PC-9 (cell line): ENCODE measurements around the gene ERC2. TPM values are rescaled to one million over a fixed set of nuclear protein-coding genes. Genes with fewer than 3 reads are reported as not detected.

Experiments used
- BruUV-seq: library from RNA; stranded (reverse); fragments of 400-500 nt; replicated peaks from 2 replicates; lab custom pipeline; 2021; lab: Mats Ljungman, UMichigan
- CTCF ChIA-PET: fragments of 300-600 bp; sonication (Branson Sonifier 250); formaldehyde crosslinking; loops from one replicate; lab custom pipeline; 2022; ENCODE audit warnings: antibody characterized with exemption; lab: Charles Lee
- POLR2A ChIA-PET: fragments of 300-600 bp; sonication (Branson Sonifier 250); formaldehyde crosslinking; loops from one replicate; lab custom pipeline; 2022; ENCODE audit warnings: antibody characterized with exemption; ENCODE audit not compliant: unreplicated experiment; lab: Charles Lee
- DNase-seq, 2 experiments: peaks; one replicate each; pipeline versions ENCODE4 v3.0.0 to v3.0.0-alpha.2; 2015 to 2022; ENCODE audit warnings: mixed read lengths in 1 of 2
- H2AFZ ChIP-seq: fragments of 200-600 bp; sonication (generic); 2 replicates; pipeline ENCODE4 v1.8.1; 2017; ENCODE audit warnings: antibody characterized with exemption
- H3F3A ChIP-seq: fragments of 200-600 bp; sonication (generic); 2 replicates; pipeline ENCODE4 v1.8.1; 2017; ENCODE audit warnings: antibody characterized with exemption, mild to moderate bottlenecking, low read depth; ENCODE audit not compliant: insufficient read depth
- H3K27ac ChIP-seq: fragments of 200-600 bp; sonication (generic); 2 replicates; pipeline ENCODE4 v1.6.1; 2016; ENCODE audit warnings: mixed run types
- H3K27me3 ChIP-seq: fragments of 200-600 bp; sonication (generic); 2 replicates; pipeline ENCODE4 v1.6.1; 2016; ENCODE audit warnings: low read depth, mixed run types; ENCODE audit not compliant: insufficient read depth
- H3K36me3 ChIP-seq: fragments of 200-600 bp; sonication (generic); 2 replicates; pipeline ENCODE4 v1.6.1; 2016; ENCODE audit warnings: low read depth, mixed run types
- H3K4me1 ChIP-seq: fragments of 200-600 bp; sonication (generic); replicated peaks from 2 replicates; pipeline ENCODE4 v1.6.1; 2016; ENCODE audit warnings: mixed run types; ENCODE audit not compliant: insufficient read depth
- H3K4me2 ChIP-seq: fragments of 200-600 bp; sonication (generic); 2 replicates; pipeline ENCODE4 v1.6.1; 2017; ENCODE audit warnings: mixed run types
- H3K4me3 ChIP-seq: fragments of 200-600 bp; sonication (generic); 2 replicates; pipeline ENCODE4 v1.6.1; 2016; ENCODE audit warnings: mixed run types
- H3K79me2 ChIP-seq: fragments of 200-600 bp; sonication (generic); 2 replicates; pipeline ENCODE4 v1.6.1; 2017; ENCODE audit warnings: low read depth, mixed run types
- H3K9me2 ChIP-seq: fragments of 200-600 bp; sonication (generic); 2 replicates; pipeline ENCODE4 v1.8.1; 2017; ENCODE audit warnings: mild to moderate bottlenecking; ENCODE audit not compliant: insufficient read depth
- H3K9me3 ChIP-seq: fragments of 200-600 bp; sonication (generic); 2 replicates; pipeline ENCODE4 v1.8.1; 2016; ENCODE audit warnings: low read depth; ENCODE audit not compliant: insufficient read depth
- H4K20me1 ChIP-seq: fragments of 200-600 bp; sonication (generic); 2 replicates; pipeline ENCODE4 v1.8.1; 2017; ENCODE audit not compliant: insufficient read depth
- CTCF ChIP-seq: fragments of 200-600 bp; sonication (generic); conservative IDR thresholded peaks from 2 replicates; pipeline ENCODE4 v1.6.1; 2017; ENCODE audit warnings: mixed run types, antibody characterized with exemption, mild to moderate bottlenecking, moderate library complexity
- EZH2 ChIP-seq: fragments of 200-600 bp; sonication (generic); IDR thresholded peaks from 2 replicates; pipeline ENCODE4 v1.8.0; 2017; ENCODE audit warnings: antibody characterized with exemption, low read depth
- intact Hi-C: fragments of 100-400 bp; cut with micrococcal nuclease; formaldehyde crosslinking; loops from one replicate; pipeline ENCODE4 v1.10.0; 2022; ENCODE audit not compliant: unreplicated experiment
- total RNA-seq: library from RNA; stranded (reverse); gene quantifications from 2 replicates; pipeline ENCODE4 v1.2.3, GENCODE V29; 2021

ERC2 gene
- total RNA-seq, 1 experiment from 2014 or later = 1.4 TPM

DNA sequence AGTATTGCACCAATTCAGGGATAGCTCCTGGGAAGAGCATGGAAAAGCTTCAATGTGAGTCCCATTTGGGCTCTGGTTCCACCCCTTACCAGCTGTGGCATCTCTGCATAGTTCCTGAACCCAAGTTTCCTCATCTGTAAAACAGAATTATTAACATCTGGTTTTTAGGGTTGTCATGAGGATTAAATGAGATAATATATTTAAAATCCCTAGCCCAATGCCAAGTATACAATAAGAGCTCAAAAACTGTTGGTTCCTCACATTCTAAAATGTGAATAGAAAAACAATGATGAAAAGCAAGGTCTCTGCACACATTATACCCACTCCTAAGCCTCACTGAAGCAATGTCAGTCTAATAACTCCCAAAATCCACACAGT, 743.9 kb downstream of the ERC2 start:
- H3K27me3 ChIP-seq = no peaks in the 10 kb centered on the region
- H3K79me2 ChIP-seq = no peaks in the 10 kb centered on the region
- POLR2A ChIA-PET = no interaction called here
- H3K4me2 ChIP-seq = no peak overlapping the region
- no peak overlapping the region for H3K4me3 ChIP-seq
- no peaks in the 10 kb centered on the region for H3F3A ChIP-seq
- no peak overlapping the region for H3K27ac ChIP-seq
- no peaks in the 10 kb centered on the region for H3K9me2 ChIP-seq
- BruUV-seq = no TSS peak
- H3K4me1 ChIP-seq = peaks cover 6% of the 10 kb centered on the region
- no peak for TF ChIP-seq EZH2
- no peak for TF ChIP-seq CTCF
- intact Hi-C loops = loop anchor here (5.0 to 10.0 kb wide), 2 partner anchors 362 to 1300 kb away; no protein-coding TSS in a partner anchor
- H3K9me3 ChIP-seq = no peaks in the 10 kb centered on the region
- no peak for DNase-seq
- no peak overlapping the region for H2AFZ ChIP-seq
- H3K36me3 ChIP-seq = no peaks in the 10 kb centered on the region
- CTCF ChIA-PET = interaction anchor here (0.6 kb wide), 1 partner anchor 959 kb away, joined by 3 read pairs; no protein-coding TSS in a partner anchor
- no peaks in the 10 kb centered on the region for H4K20me1 ChIP-seq

DNA sequence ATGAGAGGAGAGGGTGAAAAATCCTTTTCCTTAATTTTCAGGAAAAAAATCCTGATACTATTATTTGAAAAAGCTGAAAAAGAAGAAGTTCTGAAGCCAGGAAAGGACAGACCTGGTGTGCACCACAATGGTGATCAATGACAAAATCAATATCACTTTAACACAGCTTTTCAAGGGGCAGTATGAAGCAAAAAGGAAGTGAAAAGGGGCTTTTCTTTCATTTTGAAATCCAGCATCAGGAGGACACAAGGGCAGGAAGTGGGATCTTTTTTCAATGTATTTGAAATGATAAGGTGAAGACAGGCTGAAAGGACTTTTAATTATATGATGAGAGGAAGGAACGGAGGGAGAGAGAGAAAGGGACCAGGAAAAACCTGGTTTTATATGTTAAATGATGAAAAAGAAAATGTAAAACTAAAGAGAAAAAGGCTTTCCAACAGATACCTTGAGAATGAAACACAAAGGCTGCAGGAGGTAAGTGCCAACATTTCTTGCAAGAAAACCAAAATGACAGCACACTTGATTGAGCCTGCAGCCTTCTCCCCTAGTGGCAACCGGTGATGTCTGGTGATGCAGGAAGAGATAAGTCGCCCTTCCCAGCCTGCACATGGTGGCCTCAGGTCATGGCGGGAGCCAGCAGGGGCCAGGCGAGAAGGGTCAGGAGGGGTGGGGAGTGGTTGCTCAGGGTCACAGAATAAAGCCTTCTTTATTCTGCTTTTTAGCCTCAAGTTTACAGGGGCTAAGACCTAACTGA, 744.4 kb downstream of the ERC2 start:
- TF ChIP-seq CTCF = no peak
- no peaks in the 10 kb centered on the region for H3K9me3 ChIP-seq
- BruUV-seq = no TSS peak
- H3K27ac ChIP-seq = no peak overlapping the region
- ChIA-PET POLR2A (no interaction called here), CTCF (interaction anchor here (0.6 to 0.7 kb wide), 2 partner anchors 594 to 958 kb away, joined by 3 read pairs; no protein-coding TSS in a partner anchor)
- no peaks in the 10 kb centered on the region for H3K27me3 ChIP-seq
- peaks cover 7% of the 10 kb centered on the region for H3K4me1 ChIP-seq
- no peak overlapping the region for H3K4me2 ChIP-seq
- no peaks in the 10 kb centered on the region for H3K79me2 ChIP-seq
- H4K20me1 ChIP-seq = no peaks in the 10 kb centered on the region
- DNase-seq = no peak
- no peaks in the 10 kb centered on the region for H3K36me3 ChIP-seq
- intact Hi-C loops = loop anchor here (2.0 to 10.0 kb wide), 3 partner anchors 362 to 1299 kb away; no protein-coding TSS in a partner anchor
- no peak overlapping the region for H3K4me3 ChIP-seq
- H2AFZ ChIP-seq = no peak overlapping the region
- H3K9me2 ChIP-seq = no peaks in the 10 kb centered on the region
- H3F3A ChIP-seq = no peaks in the 10 kb centered on the region

DNA sequence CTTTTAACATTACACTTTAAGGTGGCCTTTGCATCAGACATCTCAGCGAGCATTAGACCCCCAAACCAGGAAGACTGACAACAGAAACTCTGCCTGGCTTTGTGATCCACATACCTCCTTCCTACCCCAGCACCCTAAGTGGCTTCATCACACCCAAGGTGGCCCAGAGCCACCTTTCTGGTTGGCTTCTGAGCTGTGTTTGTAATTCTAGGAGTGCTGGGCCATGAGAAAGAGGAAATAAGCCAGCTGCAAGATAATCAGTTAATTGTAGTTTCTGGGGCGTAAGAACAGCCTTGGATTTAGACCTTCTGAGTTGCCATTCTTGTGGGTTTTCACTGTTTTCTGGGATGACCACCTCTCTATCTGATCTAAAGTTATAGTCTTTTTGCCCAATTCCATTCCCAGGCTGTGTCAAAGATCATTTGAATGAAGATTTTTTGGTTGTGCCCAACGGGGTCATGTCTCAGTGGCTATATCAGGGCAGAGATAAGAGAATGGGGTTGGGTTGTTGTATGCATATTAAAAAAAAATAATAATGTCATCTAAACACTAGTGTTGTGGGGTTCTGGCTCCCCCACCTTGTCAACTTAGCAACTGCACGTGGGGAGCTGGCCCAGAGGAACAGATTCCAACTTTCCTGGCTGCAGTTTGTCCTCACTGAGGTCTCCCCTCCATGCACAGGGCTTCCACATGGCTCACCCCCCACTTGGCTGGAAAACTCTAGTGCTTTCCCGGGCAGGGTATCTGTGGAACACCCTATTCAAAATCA, 746.4 kb downstream of the ERC2 start:
- peak in 1 of 2 experiments; percentile 53 for DNase-seq
- H3K36me3 ChIP-seq = no peaks in the 10 kb centered on the region
- CTCF ChIA-PET = interaction anchor here (0.5 to 0.9 kb wide), 4 partner anchors 192 to 530 kb away, joined by 3 to 15 read pairs (median 3); no protein-coding TSS in a partner anchor
- H3K4me1 ChIP-seq = peaks cover 16% of the 10 kb centered on the region
- no peaks in the 10 kb centered on the region for H3K79me2 ChIP-seq
- H3K4me3 ChIP-seq = no peak overlapping the region
- no peaks in the 10 kb centered on the region for H4K20me1 ChIP-seq
- no peaks in the 10 kb centered on the region for H3K9me3 ChIP-seq
- peak; percentile 65 for TF ChIP-seq CTCF
- TF ChIP-seq EZH2 = no peak
- H3F3A ChIP-seq = no peaks in the 10 kb centered on the region
- no peak overlapping the region; the same call in 1 of the 2 replicates for H3K4me2 ChIP-seq
- no peaks in the 10 kb centered on the region for H3K27me3 ChIP-seq
- no peak overlapping the region for H2AFZ ChIP-seq
- POLR2A ChIA-PET = interaction anchor here (0.5 to 0.6 kb wide), 4 partner anchors 38 to 229 kb away, joined by 3 to 10 read pairs (median 4); no protein-coding TSS in a partner anchor
- intact Hi-C loops = loop anchor here (1.0 to 10.0 kb wide), 8 partner anchors 102 to 1297 kb away; no protein-coding TSS in a partner anchor
- H3K9me2 ChIP-seq = no peaks in the 10 kb centered on the region
- no TSS peak for BruUV-seq
- 0 out of 2 replicates have a peak overlapping the region, but pooled peaks have one; percentile 20 for H3K27ac ChIP-seq
